T-cell (primary cell): Measurements from ENCODE around the gene CBFA2T3. TPM values are rescaled to one million over a fixed set of nuclear protein-coding genes. Genes with fewer than 3 reads are reported as not detected.

ENCODE experiments used
- ATAC-seq, 4 experiments: fragments of 200-7000 bp in 3 of 4; fragments of 150-1000 bp in 1 of 4; cut with Tn5 transposase; replicated peaks in 1 of 4; 1 replicate in 3 of 4; 2 replicates in 1 of 4; pipeline ENCODE4 v1.10.0; 2021; ENCODE audit warnings: moderate library complexity in 3 of 4, mild to moderate bottlenecking in 2 of 4, moderate number of reproducible peaks in 1 of 4
- CTCF ChIA-PET, 2 donors: fragments of 300-600 bp; sonication (Branson Sonifier 250); formaldehyde crosslinking; loops; one replicate each; lab custom pipeline; 2022; ENCODE audit warnings: antibody characterized with exemption in 2 of 2; lab: Charles Lee
- POLR2A ChIA-PET, 2 donors: fragments of 300-600 bp; sonication (Branson Sonifier 250); formaldehyde crosslinking; loops; one replicate each; lab custom pipeline; 2022; ENCODE audit warnings: antibody characterized with exemption in 2 of 2; lab: Charles Lee
- DNase-seq, 35 experiments: peaks; one replicate each; pipeline versions ENCODE4 v3.0.0 to v3.0.0-alpha.2; 2013 to 2023
- H3K27ac ChIP-seq: one replicate; pipeline ENCODE4 v1.5.1; 2013; ENCODE audit warnings: low read length
- H3K27me3 ChIP-seq, 2 experiments: replicated peaks in 1 of 2; 1 replicate in 1 of 2; 2 replicates in 1 of 2; pipeline versions ENCODE4 v1.6.1 to v1.7.0; 2013; ENCODE audit warnings: low read length in 1 of 2, mixed read lengths in 1 of 2; ENCODE audit not compliant: control insufficient read depth in 2 of 2, insufficient read depth in 2 of 2; ENCODE audit errors: extremely low read depth in 1 of 2
- H3K36me3 ChIP-seq, 2 donors: 1 replicate in 1 of 2; 2 replicates in 1 of 2; pipeline versions ENCODE4 v1.6.1 to v1.7.0; 2013; ENCODE audit warnings: low read length in 1 of 2; ENCODE audit not compliant: control insufficient read depth in 2 of 2, insufficient read depth in 1 of 2; ENCODE audit errors: extremely low read depth in 1 of 2
- H3K4me1 ChIP-seq, 2 experiments: 1 replicate in 1 of 2; 2 replicates in 1 of 2; pipeline versions ENCODE4 v1.6.1 to v1.7.0; 2013; ENCODE audit warnings: low read length in 2 of 2, mixed read lengths in 1 of 2; ENCODE audit not compliant: insufficient read depth in 2 of 2, control insufficient read depth in 1 of 2; ENCODE audit errors: extremely low read depth in 1 of 2
- H3K4me3 ChIP-seq, 2 donors: 1 replicate in 1 of 2; 2 replicates in 1 of 2; pipeline versions ENCODE4 v1.5.1 to v1.7.0; 2013; ENCODE audit warnings: mild to moderate bottlenecking in 2 of 2, low read length in 1 of 2, moderate library complexity in 1 of 2; ENCODE audit not compliant: control insufficient read depth in 1 of 2; ENCODE audit errors: extremely low read depth in 1 of 2
- H3K9me3 ChIP-seq: 2 replicates; pipeline ENCODE4 v1.7.0; 2013
- H3K27ac Mint-ChIP-seq, 2 donors: one replicate each; pipeline ENCODE4 v1.8.0; 2020 to 2021; ENCODE audit warnings: mild to moderate bottlenecking in 2 of 2, mixed read lengths in 2 of 2
- H3K27me3 Mint-ChIP-seq, 2 donors: one replicate each; pipeline ENCODE4 v1.8.0; 2021 to 2022; ENCODE audit warnings: mixed read lengths in 2 of 2
- H3K36me3 Mint-ChIP-seq: one replicate; pipeline ENCODE4 v1.8.0; 2021; ENCODE audit warnings: mixed read lengths
- H3K4me1 Mint-ChIP-seq, 3 donors: one replicate each; pipeline ENCODE4 v1.8.0; 2020 to 2022; ENCODE audit warnings: mixed read lengths in 3 of 3, mild to moderate bottlenecking in 1 of 3
- H3K4me3 Mint-ChIP-seq, 3 donors: one replicate each; pipeline ENCODE4 v1.8.0; 2020 to 2022; ENCODE audit warnings: mild to moderate bottlenecking in 3 of 3, mixed read lengths in 3 of 3, moderate library complexity in 3 of 3
- H3K9me3 Mint-ChIP-seq, 3 donors: one replicate each; pipeline ENCODE4 v1.8.0; 2020 to 2022; ENCODE audit warnings: mixed read lengths in 3 of 3
- WGBS: methylation state at CpG from one replicate; pipeline ENCODE4 v1.1.5; 2013; ENCODE audit warnings: missing lambda C conversion rate; ENCODE audit not compliant: insufficient coverage; 5-methylcytosine and 5-hydroxymethylcytosine counted together
- total RNA-seq, 35 experiments: library from RNA in 6 of 35; stranded (reverse) in 6 of 35; fragments of 120-200 nt in 1 of 35; gene quantifications; one replicate each; pipeline versions ENCODE4 v1.2.1 to v1.2.4 and lab custom pipeline; 2013 to 2026

The CBFA2T3 gene
- total RNA-seq, 5 donors from 2014 or later (not counting 1 experiment from before 2014, with no cell fraction given), result 2.0 to 4.0 (median 2.1) TPM

GRCh38 chr16:89013692-89014402 lies 36.8 kb upstream of the CBFA2T3 start:
- ATAC-seq (no peak), DNase-seq (no peak)
- no peaks in the 10 kb centered on the region for H3K36me3 Mint-ChIP-seq
- no peak overlapping the region for H3K27ac Mint-ChIP-seq
- Histone ChIP-seq H3K4me3 (no peak overlapping the region), H3K27me3 (peaks cover 0 to 63% of the 10 kb centered on the region in 2 experiments), H3K9me3 (no peaks in the 10 kb centered on the region), H3K27ac (no peak overlapping the region), H3K4me1 (no peaks in the 10 kb centered on the region), H3K36me3 (no peaks in the 10 kb centered on the region)
- CTCF ChIA-PET, result interaction anchor here in 1 of 2 donors (0.6 kb wide), 1 partner anchor 10 kb away, joined by 4 read pairs; no protein-coding TSS in a partner anchor
- peaks cover 22 to 27% of the 10 kb centered on the region in 2 donors for H3K27me3 Mint-ChIP-seq
- H3K4me3 Mint-ChIP-seq, result no peak overlapping the region
- H3K4me1 Mint-ChIP-seq, result peaks cover 0 to 8% (median 0%) of the 10 kb centered on the region in 3 donors
- 68% methylated on average over 11 of the region's 25 CpGs for WGBS
- H3K9me3 Mint-ChIP-seq, result peaks cover 0 to 4% (median 0%) of the 10 kb centered on the region in 3 donors
- POLR2A ChIA-PET, result no interaction called here

DNA sequence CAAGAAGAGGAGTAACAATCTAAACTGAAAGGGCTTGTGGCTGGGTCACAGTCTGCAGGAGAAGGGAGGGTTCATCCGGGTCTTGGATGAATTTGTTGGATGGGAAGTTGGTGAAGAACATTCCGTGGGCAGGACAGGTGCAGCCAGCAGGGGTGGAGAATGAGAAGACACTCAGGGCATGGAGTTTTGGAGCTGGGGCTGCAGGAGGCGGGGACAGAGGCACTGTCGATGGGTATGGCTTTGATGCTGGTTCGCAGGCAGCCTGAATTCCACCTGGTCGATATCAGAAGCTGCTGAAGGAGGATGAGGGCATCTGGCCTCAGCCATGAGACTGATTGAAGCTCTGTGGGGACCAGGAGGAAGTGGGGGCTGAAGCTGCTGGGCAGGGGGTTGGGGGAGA lies 36.1 kb upstream of the CBFA2T3 start:
- WGBS, result 41% methylated on average over 6 of the region's 6 CpGs
- H3K4me3 Mint-ChIP-seq, result no peak overlapping the region
- Histone ChIP-seq H3K4me1 (no peaks in the 10 kb centered on the region), H3K36me3 (no peaks in the 10 kb centered on the region), H3K9me3 (no peaks in the 10 kb centered on the region), H3K27ac (no peak overlapping the region), H3K27me3 (peaks cover 0 to 62% of the 10 kb centered on the region in 2 experiments), H3K4me3 (no peak overlapping the region)
- DNase-seq (no peak), ATAC-seq (no peak)
- H3K36me3 Mint-ChIP-seq, result no peaks in the 10 kb centered on the region
- ChIA-PET POLR2A (no interaction called here), CTCF (interaction anchor here in 1 of 2 donors (0.6 kb wide), 1 partner anchor 163 kb away, joined by 9 read pairs; no protein-coding TSS in a partner anchor)
- H3K27ac Mint-ChIP-seq, result no peak overlapping the region
- peaks cover 22 to 25% of the 10 kb centered on the region in 2 donors for H3K27me3 Mint-ChIP-seq
- H3K4me1 Mint-ChIP-seq, result peaks cover 0 to 8% (median 0%) of the 10 kb centered on the region in 3 donors
- H3K9me3 Mint-ChIP-seq, result peaks cover 0 to 4% (median 0%) of the 10 kb centered on the region in 3 donors

GRCh38 chr16:89012622-89012995 lies 35.6 kb upstream of the CBFA2T3 start:
- no CpG with 5 or more reads among the region's 2 CpGs for WGBS
- Histone ChIP-seq H3K27ac (no peak overlapping the region), H3K27me3 (peaks cover 0 to 63% of the 10 kb centered on the region in 2 experiments), H3K4me3 (no peak overlapping the region), H3K36me3 (no peaks in the 10 kb centered on the region), H3K9me3 (no peaks in the 10 kb centered on the region), H3K4me1 (no peaks in the 10 kb centered on the region)
- no peaks in the 10 kb centered on the region for H3K36me3 Mint-ChIP-seq
- ChIA-PET CTCF (interaction anchor here in 1 of 2 donors (0.6 kb wide), 1 partner anchor 164 kb away, joined by 9 read pairs; no protein-coding TSS in a partner anchor), POLR2A (no interaction called here)
- no peak for ATAC-seq
- H3K4me3 Mint-ChIP-seq, result no peak overlapping the region
- peaks cover 0 to 8% (median 0%) of the 10 kb centered on the region in 3 donors for H3K4me1 Mint-ChIP-seq
- peaks cover 22 to 26% of the 10 kb centered on the region in 2 donors for H3K27me3 Mint-ChIP-seq
- no peak overlapping the region for H3K27ac Mint-ChIP-seq
- no peak for DNase-seq
- H3K9me3 Mint-ChIP-seq, result peaks cover 0 to 4% (median 0%) of the 10 kb centered on the region in 3 donors

GRCh38 chr16:89011909-89012621 lies 35.1 kb upstream of the CBFA2T3 start:
- ChIA-PET POLR2A (no interaction called here), CTCF (interaction anchor here in 1 of 2 donors (0.6 kb wide), 1 partner anchor 164 kb away, joined by 9 read pairs; no protein-coding TSS in a partner anchor)
- peaks cover 0 to 8% (median 0%) of the 10 kb centered on the region in 3 donors for H3K4me1 Mint-ChIP-seq
- ATAC-seq (no peak), DNase-seq (no peak)
- H3K36me3 Mint-ChIP-seq, result no peaks in the 10 kb centered on the region
- H3K4me3 ChIP-seq, result no peak overlapping the region
- 92% methylated on average over 4 of the region's 4 CpGs for WGBS
- H3K27me3 Mint-ChIP-seq, result peaks cover 26 to 31% of the 10 kb centered on the region in 2 donors
- H3K27ac ChIP-seq, result no peak overlapping the region
- no peak overlapping the region for H3K27ac Mint-ChIP-seq
- no peak overlapping the region for H3K4me3 Mint-ChIP-seq
- H3K4me1 ChIP-seq, result no peaks in the 10 kb centered on the region
- peaks cover 0 to 68% of the 10 kb centered on the region in 2 experiments for H3K27me3 ChIP-seq
- H3K9me3 Mint-ChIP-seq, result peaks cover 0 to 4% (median 0%) of the 10 kb centered on the region in 3 donors
- no peaks in the 10 kb centered on the region for H3K36me3 ChIP-seq
- H3K9me3 ChIP-seq, result no peaks in the 10 kb centered on the region

- CTCF ChIA-PET, result no interaction called here
- Histone ChIP-seq H3K4me3 (no peak overlapping the region), H3K4me1 (no peaks in the 10 kb centered on the region), H3K27me3 (peaks cover 0 to 62% of the 10 kb centered on the region in 2 experiments), H3K9me3 (no peaks in the 10 kb centered on the region), H3K36me3 (no peaks in the 10 kb centered on the region), H3K27ac (no peak overlapping the region)
- H3K36me3 Mint-ChIP-seq, result no peaks in the 10 kb centered on the region
- no peak for DNase-seq
- H3K9me3 Mint-ChIP-seq, result peaks cover 0 to 4% (median 0%) of the 10 kb centered on the region in 3 donors
- WGBS, result 79% methylated on average over 14 of the region's 14 CpGs
- H3K4me1 Mint-ChIP-seq, result peaks cover 0 to 8% (median 0%) of the 10 kb centered on the region in 3 donors
- no peak for ATAC-seq
- H3K27ac Mint-ChIP-seq, result no peak overlapping the region
- peaks cover 26 to 31% of the 10 kb centered on the region in 2 donors for H3K27me3 Mint-ChIP-seq
- no peak overlapping the region for H3K4me3 Mint-ChIP-seq
- POLR2A ChIA-PET, result no interaction called here
These were observed 33.4 kb upstream of the CBFA2T3 start for GRCh38 chr16:89010210-89010925.
